Measurements from ENCODE around the gene NUPR1.
"Not testable (repeated sequence)": the region's sequence is repeated elsewhere in the genome, so short reads cannot be mapped to it uniquely, and the experiment has no call there.

The NUPR1 gene

GRCh38 chr16:28538733-28539596 lies at the start of gene NUPR1:
NUPR1 (minus strand) TSS chr16:28538974; CDS start chr16:28538907, 67 bp downstream.
- no peak for DNase-seq (ENCODE audit: low spot score)

- DNase-seq (ENCODE audit: low spot score): no peak
These were observed 48.6 kb upstream of the NUPR1 start for GRCh38 chr16:28587386-28587785.

- DNase-seq (ENCODE audit: low spot score): no peak
These were observed 47.7 kb upstream of the NUPR1 start for GRCh38 chr16:28586466-28586865.

GRCh38 chr16:28585674-28586073 lies 46.9 kb upstream of the NUPR1 start:
- DNase-seq (ENCODE audit: low spot score): no peak

GRCh38 chr16:28580726-28581315 lies 42.0 kb upstream of the NUPR1 start:
- no peak for DNase-seq (ENCODE audit: low spot score)

GRCh38 chr16:28575446-28576109 lies 36.8 kb upstream of the NUPR1 start:
- no peak for DNase-seq (ENCODE audit: low spot score)

- DNase-seq (ENCODE audit: low spot score): no peak
These were observed 36.2 kb upstream of the NUPR1 start for GRCh38 chr16:28574925-28575324.

GRCh38 chr16:28573738-28574718 lies 35.3 kb upstream of the NUPR1 start:
- no peak for DNase-seq (ENCODE audit: low spot score)

- DNase-seq (ENCODE audit: low spot score): no peak
These were observed 34.1 kb upstream of the NUPR1 start for GRCh38 chr16:28572696-28573510.

GRCh38 chr16:28569968-28570752 lies 31.4 kb upstream of the NUPR1 start:
- DNase-seq (ENCODE audit: low spot score): no peak

- no peak for DNase-seq (ENCODE audit: low spot score)
These were observed 30.2 kb upstream of the NUPR1 start for GRCh38 chr16:28569021-28569420.

- no peak for DNase-seq (ENCODE audit: low spot score)
These were observed 28.5 kb upstream of the NUPR1 start for GRCh38 chr16:28567292-28567691.

GRCh38 chr16:28566233-28566925 lies 27.6 kb upstream of the NUPR1 start:
- DNase-seq (ENCODE audit: low spot score): not testable (repeated sequence)

GRCh38 chr16:28563218-28563617 lies 24.4 kb upstream of the NUPR1 start:
- no peak for DNase-seq (ENCODE audit: low spot score)

GRCh38 chr16:28562199-28562598 lies 23.4 kb upstream of the NUPR1 start:
- no peak for DNase-seq (ENCODE audit: low spot score)

- DNase-seq (ENCODE audit: low spot score): no peak
These were observed 22.9 kb upstream of the NUPR1 start for GRCh38 chr16:28561557-28562187.

- DNase-seq (ENCODE audit: low spot score): no peak
These were observed 19.7 kb upstream of the NUPR1 start for GRCh38 chr16:28558456-28558855.

- DNase-seq (ENCODE audit: low spot score): no peak
These were observed 18.1 kb upstream of the NUPR1 start for GRCh38 chr16:28556914-28557320.

GRCh38 chr16:28555561-28555960 lies 16.8 kb upstream of the NUPR1 start:
- no peak for DNase-seq (ENCODE audit: low spot score)
